Stomach (tissue), 4 donors: ENCODE measurements around the gene FBXW11.

ENCODE experiments used
- CTCF ChIP-seq, 7 experiments: fragments of 450-650 bp in 4 of 7; fragments of 200-600 bp in 3 of 7; sonication (generic) in 3 of 7; IDR thresholded peaks; one replicate each; pipeline ENCODE4 v1.5.1; 2016 to 2019; ENCODE audit warnings: antibody characterized with exemption in 7 of 7, control low read depth in 2 of 7, mild to moderate bottlenecking in 1 of 7
- POLR2AphosphoS5 ChIP-seq, 3 donors: sonication (generic); formaldehyde crosslinking; IDR thresholded peaks; one replicate each; pipeline ENCODE4 v1.6.1; 2016; ENCODE audit warnings: antibody characterized with exemption in 3 of 3

- TF ChIP-seq CTCF (IDR thresholded peaks at IDR 0.05) (no peak), POLR2AphosphoS5 (IDR thresholded peaks at IDR 0.05) (no peak)
Observed at GRCh38 chr5:172009536-172010270, 3.3 kb upstream of the FBXW11 start.
